ENCODE results near the gene CDH2.

Gene CDH2

DNA sequence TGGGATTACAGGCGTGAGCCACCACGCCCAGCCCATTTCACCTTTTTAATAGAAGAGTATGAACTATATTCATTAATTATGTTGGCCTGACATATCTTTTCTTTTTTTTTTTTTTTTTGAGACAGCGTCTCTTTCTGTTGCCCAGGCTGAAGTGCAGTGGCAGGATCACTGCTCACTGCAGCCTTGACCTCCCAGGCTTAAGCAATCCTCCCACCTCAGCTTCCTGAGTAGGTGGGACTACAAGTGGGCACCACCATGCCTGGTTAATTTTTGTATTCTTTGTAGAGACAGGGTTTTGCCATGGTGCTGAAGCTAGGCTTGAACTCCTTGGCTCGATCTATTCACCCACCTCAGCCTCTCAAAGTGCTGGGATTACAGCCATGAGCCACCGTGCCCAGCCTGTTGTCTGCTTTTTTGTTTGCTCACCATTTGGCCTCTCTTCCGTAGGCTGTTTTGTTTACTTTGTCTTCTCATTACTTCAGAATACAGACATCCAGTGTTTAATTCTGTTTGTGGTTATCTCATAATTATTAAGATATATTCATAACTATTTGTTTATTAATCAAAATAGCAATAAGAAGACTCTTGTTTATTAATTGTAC lies 16.3 kb upstream of the CDH2 start:
- no peak for DNase-seq
- no peaks in the 10 kb centered on the region for H3K36me3 ChIP-seq (ENCODE audit: control insufficient read depth in 4 of 4, insufficient read depth in 4 of 4, low read length in 3 of 4)
- H3K27ac ChIP-seq (ENCODE audit: insufficient read depth in 1 of 2, low read depth in 1 of 2, low read length in 2 of 2, poor library complexity in 1 of 2, severe bottlenecking in 2 of 2): no peak overlapping the region
- no peaks in the 10 kb centered on the region for H3K27me3 ChIP-seq (replicated peaks in 2 of 5; ENCODE audit: control insufficient read depth in 4 of 5, insufficient read depth in 5 of 5, low read length in 4 of 5)
- ChIA-PET CTCF (no interaction called here), POLR2A (no interaction called here)
- no peaks in the 10 kb centered on the region for H3K9me3 ChIP-seq (ENCODE audit: control extremely low read depth in 1 of 5, control insufficient read depth in 4 of 5, insufficient read depth in 2 of 5, low read depth in 1 of 5, low read length in 4 of 5)
- WGBS (ENCODE audit: insufficient coverage): no CpG with 5 or more reads among the region's 6 CpGs
- no peaks in the 10 kb centered on the region for H3K4me1 ChIP-seq (ENCODE audit: control extremely low read depth in 1 of 4, control insufficient read depth in 4 of 4, insufficient read depth in 4 of 4, low read length in 3 of 4)
- no peak overlapping the region for H3K4me3 ChIP-seq (ENCODE audit: control insufficient read depth in 1 of 7, extremely low read depth in 1 of 7, insufficient read depth in 4 of 7, low read depth in 2 of 7, low read length in 6 of 7)

DNA sequence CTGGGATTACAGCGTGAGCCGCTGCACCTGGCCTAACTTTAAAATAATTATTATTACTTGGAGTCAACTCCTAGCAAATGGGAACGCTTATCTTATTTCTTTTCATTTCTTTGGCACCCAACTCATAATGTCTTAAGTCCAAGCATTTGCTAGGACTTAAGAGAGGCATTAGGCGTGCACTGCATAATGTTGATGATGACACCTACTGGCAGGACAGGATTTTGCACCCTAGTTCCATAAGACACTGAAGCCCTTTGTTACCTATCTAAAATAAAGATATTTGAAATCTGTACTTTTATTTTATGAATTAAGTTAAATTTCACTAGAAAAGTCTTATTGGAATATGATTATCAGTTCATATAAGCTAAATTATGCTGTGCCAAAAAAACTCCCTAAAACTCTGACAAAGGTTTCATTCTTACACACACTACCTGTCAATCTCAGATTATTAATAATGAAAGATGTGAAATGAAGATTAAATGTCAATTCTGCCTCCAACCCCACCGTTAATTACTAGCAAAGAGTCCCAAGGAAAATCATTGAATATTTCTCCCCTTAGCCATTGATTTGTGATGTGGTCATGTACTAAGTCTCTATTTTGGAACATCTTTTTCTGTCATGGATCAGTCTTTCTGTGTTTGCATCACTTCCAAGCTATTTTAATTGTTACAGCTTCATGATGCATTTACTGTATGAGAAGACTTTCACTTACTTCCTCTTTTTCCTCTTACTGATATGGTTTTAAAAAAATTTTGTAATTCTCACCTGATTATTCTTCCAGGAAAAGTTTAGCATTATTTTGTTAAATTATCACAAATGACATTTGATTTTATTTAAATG lies 12.7 kb upstream of the CDH2 start:
- ChIA-PET CTCF (interaction anchor here (1.3 kb wide), 1 partner anchor 505 kb away, joined by 4 read pairs; no protein-coding TSS in a partner anchor), POLR2A (interaction anchor here (0.6 kb wide), 1 partner anchor 59 kb away, joined by 3 read pairs; no protein-coding TSS in a partner anchor)
- H3K36me3 ChIP-seq (ENCODE audit: control insufficient read depth in 4 of 4, insufficient read depth in 4 of 4, low read length in 3 of 4): no peaks in the 10 kb centered on the region
- no peaks in the 10 kb centered on the region for H3K4me1 ChIP-seq (ENCODE audit: control extremely low read depth in 1 of 4, control insufficient read depth in 4 of 4, insufficient read depth in 4 of 4, low read length in 3 of 4)
- WGBS (ENCODE audit: insufficient coverage): 100% methylated on average over 1 of the region's 5 CpGs
- peaks cover 0 to 3% (median 2%) of the 10 kb centered on the region in 5 experiments for H3K27me3 ChIP-seq (replicated peaks in 2 of 5; ENCODE audit: control insufficient read depth in 4 of 5, insufficient read depth in 5 of 5, low read length in 4 of 5)
- H3K9me3 ChIP-seq (ENCODE audit: control extremely low read depth in 1 of 5, control insufficient read depth in 4 of 5, insufficient read depth in 2 of 5, low read depth in 1 of 5, low read length in 4 of 5): no peaks in the 10 kb centered on the region
- peak; percentile 57 to 79 (median 73) for DNase-seq
- no peak overlapping the region for H3K4me3 ChIP-seq (ENCODE audit: control insufficient read depth in 1 of 7, extremely low read depth in 1 of 7, insufficient read depth in 4 of 7, low read depth in 2 of 7, low read length in 6 of 7)
- no peak overlapping the region for H3K27ac ChIP-seq (ENCODE audit: insufficient read depth in 1 of 2, low read depth in 1 of 2, low read length in 2 of 2, poor library complexity in 1 of 2, severe bottlenecking in 2 of 2)

DNA sequence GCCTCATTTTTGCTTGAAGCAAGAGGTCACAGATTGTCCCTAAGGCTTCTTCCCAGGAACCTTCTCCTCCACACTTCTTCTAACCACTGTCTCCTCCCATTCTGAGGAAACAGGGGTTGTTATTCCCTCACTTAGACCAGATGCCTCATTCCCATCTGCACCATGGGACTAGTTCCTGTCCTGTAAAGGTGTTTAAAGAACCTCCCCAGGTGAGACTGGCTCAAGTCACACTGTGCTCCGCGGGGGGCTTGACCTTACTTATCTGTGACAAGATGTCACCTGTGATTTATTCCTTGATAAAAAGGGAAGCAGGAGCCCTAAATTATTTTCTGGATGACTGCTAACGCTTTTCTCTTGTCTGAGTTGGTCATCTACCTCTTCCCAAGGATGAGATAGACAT lies 8.2 kb upstream of the CDH2 start:
- H3K4me3 ChIP-seq (ENCODE audit: control insufficient read depth in 1 of 7, extremely low read depth in 1 of 7, insufficient read depth in 4 of 7, low read depth in 2 of 7, low read length in 6 of 7): no peak overlapping the region
- ChIA-PET POLR2A (no interaction called here), CTCF (no interaction called here)
- H3K4me1 ChIP-seq (ENCODE audit: control extremely low read depth in 1 of 4, control insufficient read depth in 4 of 4, insufficient read depth in 4 of 4, low read length in 3 of 4): no peaks in the 10 kb centered on the region
- DNase-seq: no peak
- H3K9me3 ChIP-seq (ENCODE audit: control extremely low read depth in 1 of 5, control insufficient read depth in 4 of 5, insufficient read depth in 2 of 5, low read depth in 1 of 5, low read length in 4 of 5): no peaks in the 10 kb centered on the region
- H3K36me3 ChIP-seq (ENCODE audit: control insufficient read depth in 4 of 4, insufficient read depth in 4 of 4, low read length in 3 of 4): no peaks in the 10 kb centered on the region
- peaks cover 2 to 9% (median 7%) of the 10 kb centered on the region in 5 experiments for H3K27me3 ChIP-seq (replicated peaks in 2 of 5; ENCODE audit: control insufficient read depth in 4 of 5, insufficient read depth in 5 of 5, low read length in 4 of 5)
- 40% methylated on average over 1 of the region's 3 CpGs for WGBS (ENCODE audit: insufficient coverage)
- no peak overlapping the region for H3K27ac ChIP-seq (ENCODE audit: insufficient read depth in 1 of 2, low read depth in 1 of 2, low read length in 2 of 2, poor library complexity in 1 of 2, severe bottlenecking in 2 of 2)

- no peak for DNase-seq
- CTCF ChIA-PET: no interaction called here
- H3K9me3 ChIP-seq (ENCODE audit: control extremely low read depth in 1 of 5, control insufficient read depth in 4 of 5, insufficient read depth in 2 of 5, low read depth in 1 of 5, low read length in 4 of 5): no peaks in the 10 kb centered on the region
- H3K4me3 ChIP-seq (ENCODE audit: control insufficient read depth in 1 of 7, extremely low read depth in 1 of 7, insufficient read depth in 4 of 7, low read depth in 2 of 7, low read length in 6 of 7): no peak overlapping the region
- 97% methylated on average over 4 of the region's 4 CpGs for WGBS (ENCODE audit: insufficient coverage)
- POLR2A ChIA-PET: no interaction called here
- no peak overlapping the region for H3K27ac ChIP-seq (ENCODE audit: insufficient read depth in 1 of 2, low read depth in 1 of 2, low read length in 2 of 2, poor library complexity in 1 of 2, severe bottlenecking in 2 of 2)
- H3K4me1 ChIP-seq (ENCODE audit: control extremely low read depth in 1 of 4, control insufficient read depth in 4 of 4, insufficient read depth in 4 of 4, low read length in 3 of 4): peaks cover 0 to 2% (median under 1%) of the 10 kb centered on the region in 4 experiments
- peaks cover 2 to 15% (median 9%) of the 10 kb centered on the region in 5 experiments for H3K27me3 ChIP-seq (replicated peaks in 2 of 5; ENCODE audit: control insufficient read depth in 4 of 5, insufficient read depth in 5 of 5, low read length in 4 of 5)
- H3K36me3 ChIP-seq (ENCODE audit: control insufficient read depth in 4 of 4, insufficient read depth in 4 of 4, low read length in 3 of 4): no peaks in the 10 kb centered on the region
Measured at GRCh38 chr18:28183418-28184078, 6.6 kb upstream of the CDH2 start.

DNA sequence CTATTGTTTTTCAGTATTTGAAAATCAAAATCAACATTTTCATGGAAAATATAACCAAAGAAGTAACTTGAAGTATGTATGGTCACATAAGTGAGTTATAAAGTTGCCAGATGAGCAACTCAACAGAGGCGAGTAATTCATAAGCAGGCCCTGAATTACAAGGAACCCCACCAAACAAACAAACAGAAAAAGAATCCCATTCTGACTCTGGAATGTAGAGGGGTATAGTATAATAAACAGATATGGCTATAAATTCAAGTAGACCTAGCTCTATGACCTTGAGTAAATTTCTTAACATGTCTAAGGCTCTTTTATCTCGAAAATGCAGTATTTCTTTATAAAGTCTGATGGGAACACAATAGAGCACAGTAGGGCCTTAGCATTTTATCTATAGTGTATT lies 4.7 kb upstream of the CDH2 start:
- Histone ChIP-seq H3K36me3 (ENCODE audit: control insufficient read depth in 4 of 4, insufficient read depth in 4 of 4, low read length in 3 of 4) (no peaks in the 10 kb centered on the region), H3K27me3 (replicated peaks in 2 of 5; ENCODE audit: control insufficient read depth in 4 of 5, insufficient read depth in 5 of 5, low read length in 4 of 5) (peaks cover 2 to 15% (median 14%) of the 10 kb centered on the region in 5 experiments), H3K9me3 (ENCODE audit: control extremely low read depth in 1 of 5, control insufficient read depth in 4 of 5, insufficient read depth in 2 of 5, low read depth in 1 of 5, low read length in 4 of 5) (no peaks in the 10 kb centered on the region), H3K4me1 (ENCODE audit: control extremely low read depth in 1 of 4, control insufficient read depth in 4 of 4, insufficient read depth in 4 of 4, low read length in 3 of 4) (peaks cover 0 to 12% (median 11%) of the 10 kb centered on the region in 4 experiments), H3K4me3 (ENCODE audit: control insufficient read depth in 1 of 7, extremely low read depth in 1 of 7, insufficient read depth in 4 of 7, low read depth in 2 of 7, low read length in 6 of 7) (no peak overlapping the region), H3K27ac (ENCODE audit: insufficient read depth in 1 of 2, low read depth in 1 of 2, low read length in 2 of 2, poor library complexity in 1 of 2, severe bottlenecking in 2 of 2) (no peak overlapping the region)
- ChIA-PET POLR2A (no interaction called here), CTCF (no interaction called here)
- WGBS (ENCODE audit: insufficient coverage): 86% methylated on average over 1 of the region's 2 CpGs
- DNase-seq: no peak

GRCh38 chr18:28178720-28179119 lies 1.8 kb upstream of the CDH2 start:
- H3K4me3 ChIP-seq (ENCODE audit: control insufficient read depth in 1 of 7, extremely low read depth in 1 of 7, insufficient read depth in 4 of 7, low read depth in 2 of 7, low read length in 6 of 7): peak overlapping the region in 3 of 7 experiments; percentile 68 to 84 (median 77)
- peaks cover 0 to 29% (median 26%) of the 10 kb centered on the region in 4 experiments for H3K4me1 ChIP-seq (ENCODE audit: control extremely low read depth in 1 of 4, control insufficient read depth in 4 of 4, insufficient read depth in 4 of 4, low read length in 3 of 4)
- ChIA-PET CTCF (interaction anchor here (0.6 kb wide), 1 partner anchor 802 kb away, joined by 3 read pairs; no protein-coding TSS in a partner anchor), POLR2A (no interaction called here)
- no peaks in the 10 kb centered on the region for H3K9me3 ChIP-seq (ENCODE audit: control extremely low read depth in 1 of 5, control insufficient read depth in 4 of 5, insufficient read depth in 2 of 5, low read depth in 1 of 5, low read length in 4 of 5)
- H3K27ac ChIP-seq (ENCODE audit: insufficient read depth in 1 of 2, low read depth in 1 of 2, low read length in 2 of 2, poor library complexity in 1 of 2, severe bottlenecking in 2 of 2): no peak overlapping the region
- 58% methylated on average over 4 of the region's 6 CpGs for WGBS (ENCODE audit: insufficient coverage)
- peaks cover 0 to 42% (median 22%) of the 10 kb centered on the region in 5 experiments for H3K27me3 ChIP-seq (replicated peaks in 2 of 5; ENCODE audit: control insufficient read depth in 4 of 5, insufficient read depth in 5 of 5, low read length in 4 of 5)
- H3K36me3 ChIP-seq (ENCODE audit: control insufficient read depth in 4 of 4, insufficient read depth in 4 of 4, low read length in 3 of 4): no peaks in the 10 kb centered on the region
- peak in 2 of 3 donors; percentile 16 to 33 for DNase-seq

All from common myeloid progenitor, CD34-positive (primary cell).